Measurements from ENCODE around the gene GARIN5B. TPM values are rescaled to one million over a fixed set of nuclear protein-coding genes. Genes with fewer than 3 reads are reported as not detected.
A peak's percentile ranks its signal among the peaks of the same experiment; 100 is the strongest.
"Not testable (repeated sequence)": the region's sequence is repeated elsewhere in the genome, so short reads cannot be mapped to it uniquely, and the experiment has no call there.

GARIN5B gene
- polyA plus RNA-seq (2013, experiment 1 of 2): not detected
- polyA plus RNA-seq (2013, experiment 2 of 2): not detected

- Histone ChIP-seq H3K27ac (ENCODE audit: low read depth, low read length) (no peak within 1 kb of the TSS), H3K36me3 (ENCODE audit: insufficient read depth, low read length) (no peaks in the 10 kb centered on the region), H3K4me3 (ENCODE audit: low read length) (no peak within 1 kb of the TSS), H3K9me3 (ENCODE audit: insufficient read depth, low read depth, low read length) (no peaks in the 10 kb centered on the region), H3K4me1 (ENCODE audit: insufficient read depth, low read length) (no peaks in the 10 kb centered on the region), H3K9ac (ENCODE audit: low read depth, low read length) (no peak within 1 kb of the TSS), H3K27me3 (ENCODE audit: insufficient read depth, low read length) (peaks cover 4% of the 10 kb centered on the region)
- WGBS: 67% methylated on average over 27 of the region's 27 CpGs
Observed at GRCh38 chr19:55362990-55363716, at the start of gene GARIN5B. TSS of gene GARIN5B (minus strand) at chr19:55363260. CDS start at chr19:55363066, 194 bp downstream.

GRCh38 chr19:55410168-55410567 is 47.1 kb upstream of the GARIN5B start:
- Histone ChIP-seq H3K36me3 (ENCODE audit: insufficient read depth, low read length) (peaks cover 17% of the 10 kb centered on the region), H3K27me3 (ENCODE audit: insufficient read depth, low read length) (peaks cover 6% of the 10 kb centered on the region; the same call in 1 of the 2 replicates), H3K9ac (ENCODE audit: low read depth, low read length) (no peak overlapping the region), H3K9me3 (ENCODE audit: insufficient read depth, low read depth, low read length) (0 out of 2 replicates have a peak, but pooled peaks cover 2% of the 10 kb centered on the region), H3K4me3 (ENCODE audit: low read length) (no peak overlapping the region), H3K4me1 (ENCODE audit: insufficient read depth, low read length) (peaks cover 12% of the 10 kb centered on the region), H3K27ac (ENCODE audit: low read depth, low read length) (no peak overlapping the region)
- WGBS: 89% methylated on average over 2 of the region's 2 CpGs

- WGBS: 94% methylated on average over 8 of the region's 8 CpGs
- Histone ChIP-seq H3K4me1 (ENCODE audit: insufficient read depth, low read length) (peaks cover 12% of the 10 kb centered on the region), H3K36me3 (ENCODE audit: insufficient read depth, low read length) (peaks cover 23% of the 10 kb centered on the region)
- H3K9me3 ChIP-seq (ENCODE audit: insufficient read depth, low read depth, low read length); H3K27ac ChIP-seq (ENCODE audit: low read depth, low read length); H3K27me3 ChIP-seq (ENCODE audit: insufficient read depth, low read length); H3K9ac ChIP-seq (ENCODE audit: low read depth, low read length); H3K4me3 ChIP-seq (ENCODE audit: low read length): not testable (repeated sequence)
Observed at GRCh38 chr19:55409179-55409578, 46.1 kb upstream of the GARIN5B start.

- Histone ChIP-seq H3K36me3 (ENCODE audit: insufficient read depth, low read length) (peaks cover 29% of the 10 kb centered on the region), H3K4me3 (ENCODE audit: low read length) (peak overlapping the region; percentile 18; the same call in 1 of the 2 replicates), H3K9ac (ENCODE audit: low read depth, low read length) (peak overlapping the region; percentile 27), H3K27ac (ENCODE audit: low read depth, low read length) (peak overlapping the region; percentile 81), H3K9me3 (ENCODE audit: insufficient read depth, low read depth, low read length) (0 out of 2 replicates have a peak, but pooled peaks cover 2% of the 10 kb centered on the region), H3K4me1 (ENCODE audit: insufficient read depth, low read length) (peaks cover 12% of the 10 kb centered on the region), H3K27me3 (ENCODE audit: insufficient read depth, low read length) (peaks cover 6% of the 10 kb centered on the region; the same call in 1 of the 2 replicates)
- WGBS: 74% methylated on average over 9 of the region's 9 CpGs
Observed at GRCh38 chr19:55408533-55408872, 45.4 kb upstream of the GARIN5B start.

- peaks cover 6% of the 10 kb centered on the region; the same call in 1 of the 2 replicates for H3K27me3 ChIP-seq (ENCODE audit: insufficient read depth, low read length)
- H3K9ac ChIP-seq (ENCODE audit: low read depth, low read length): peak overlapping the region; percentile 86
- H3K27ac ChIP-seq (ENCODE audit: low read depth, low read length): peak overlapping the region; percentile 96
- H3K9me3 ChIP-seq (ENCODE audit: insufficient read depth, low read depth, low read length): 0 out of 2 replicates have a peak, but pooled peaks cover 2% of the 10 kb centered on the region
- H3K36me3 ChIP-seq (ENCODE audit: insufficient read depth, low read length): peaks cover 34% of the 10 kb centered on the region
- H3K4me3 ChIP-seq (ENCODE audit: low read length): peak overlapping the region; percentile 94
- 1% methylated on average over 72 of the region's 72 CpGs for WGBS
- peaks cover 12% of the 10 kb centered on the region for H3K4me1 ChIP-seq (ENCODE audit: insufficient read depth, low read length)
Observed at GRCh38 chr19:55407800-55408532, 44.9 kb upstream of the GARIN5B start.

- H3K9me3 ChIP-seq (ENCODE audit: insufficient read depth, low read depth, low read length): not testable (repeated sequence)
- peaks cover 39% of the 10 kb centered on the region for H3K36me3 ChIP-seq (ENCODE audit: insufficient read depth, low read length)
- WGBS: under 1% methylated on average over 36 of the region's 36 CpGs
Observed at GRCh38 chr19:55407550-55407799, 44.4 kb upstream of the GARIN5B start, which contains the start of gene UBE2S. TSS of gene UBE2S (minus strand) at chr19:55407788. CDS start at chr19:55407589, 199 bp downstream.

GRCh38 chr19:55406826-55407549 is 43.9 kb upstream of the GARIN5B start:
- H3K4me3 ChIP-seq (ENCODE audit: low read length): peak overlapping the region; percentile 94
- 0 out of 2 replicates have a peak, but pooled peaks cover 2% of the 10 kb centered on the region for H3K9me3 ChIP-seq (ENCODE audit: insufficient read depth, low read depth, low read length)
- H3K4me1 ChIP-seq (ENCODE audit: insufficient read depth, low read length): peaks cover 12% of the 10 kb centered on the region
- H3K36me3 ChIP-seq (ENCODE audit: insufficient read depth, low read length): peaks cover 44% of the 10 kb centered on the region
- H3K9ac ChIP-seq (ENCODE audit: low read depth, low read length): peak overlapping the region; percentile 86
- H3K27me3 ChIP-seq (ENCODE audit: insufficient read depth, low read length): peaks cover 6% of the 10 kb centered on the region; the same call in 1 of the 2 replicates
- H3K27ac ChIP-seq (ENCODE audit: low read depth, low read length): peak overlapping the region; percentile 96
- WGBS: 11% methylated on average over 35 of the region's 35 CpGs

More at GRCh38 chr19:55407550-55407799, 44.4 kb upstream of the GARIN5B start, which contains the start of gene UBE2S:
- peak within 1 kb of the TSS; percentile 94 for H3K4me3 ChIP-seq (ENCODE audit: low read length)
- H3K27ac ChIP-seq (ENCODE audit: low read depth, low read length): peak within 1 kb of the TSS; percentile 96
- peaks cover 12% of the 10 kb centered on the region for H3K4me1 ChIP-seq (ENCODE audit: insufficient read depth, low read length)
- H3K9ac ChIP-seq (ENCODE audit: low read depth, low read length): peak within 1 kb of the TSS; percentile 86
- not testable (repeated sequence) for H3K27me3 ChIP-seq (ENCODE audit: insufficient read depth, low read length)

- Histone ChIP-seq H3K4me3 (ENCODE audit: low read length) (peak overlapping the region; percentile 94), H3K4me1 (ENCODE audit: insufficient read depth, low read length) (peaks cover 12% of the 10 kb centered on the region), H3K27me3 (ENCODE audit: insufficient read depth, low read length) (peaks cover 5% of the 10 kb centered on the region; the same call in 1 of the 2 replicates), H3K9ac (ENCODE audit: low read depth, low read length) (peak overlapping the region; percentile 86), H3K9me3 (ENCODE audit: insufficient read depth, low read depth, low read length) (0 out of 2 replicates have a peak, but pooled peaks cover 2% of the 10 kb centered on the region), H3K27ac (ENCODE audit: low read depth, low read length) (no peak overlapping the region), H3K36me3 (ENCODE audit: insufficient read depth, low read length) (peaks cover 49% of the 10 kb centered on the region)
- WGBS: 84% methylated on average over 14 of the region's 14 CpGs
Observed at GRCh38 chr19:55406091-55406825, 43.2 kb upstream of the GARIN5B start.

- Histone ChIP-seq H3K4me1 (ENCODE audit: insufficient read depth, low read length) (peaks cover 12% of the 10 kb centered on the region), H3K36me3 (ENCODE audit: insufficient read depth, low read length) (peaks cover 54% of the 10 kb centered on the region), H3K9ac (ENCODE audit: low read depth, low read length) (peak overlapping the region; percentile 5; the same call in 1 of the 2 replicates), H3K27me3 (ENCODE audit: insufficient read depth, low read length) (no peaks in the 10 kb centered on the region), H3K27ac (ENCODE audit: low read depth, low read length) (no peak overlapping the region), H3K9me3 (ENCODE audit: insufficient read depth, low read depth, low read length) (0 out of 2 replicates have a peak, but pooled peaks cover 2% of the 10 kb centered on the region), H3K4me3 (ENCODE audit: low read length) (peak overlapping the region; percentile 94)
- WGBS: 95% methylated on average over 5 of the region's 5 CpGs
Observed at GRCh38 chr19:55405638-55406037, 42.6 kb upstream of the GARIN5B start.

- no peak overlapping the region; the same call in 1 of the 2 replicates for H3K27ac ChIP-seq (ENCODE audit: low read depth, low read length)
- H3K4me1 ChIP-seq (ENCODE audit: insufficient read depth, low read length): peaks cover 12% of the 10 kb centered on the region
- H3K9ac ChIP-seq (ENCODE audit: low read depth, low read length): no peak overlapping the region
- peaks cover 56% of the 10 kb centered on the region for H3K36me3 ChIP-seq (ENCODE audit: insufficient read depth, low read length)
- 100% methylated on average over 1 of the region's 2 CpGs for WGBS
- no peaks in the 10 kb centered on the region for H3K27me3 ChIP-seq (ENCODE audit: insufficient read depth, low read length)
- no peak overlapping the region for H3K4me3 ChIP-seq (ENCODE audit: low read length)
- H3K9me3 ChIP-seq (ENCODE audit: insufficient read depth, low read depth, low read length): no peaks in the 10 kb centered on the region
Observed at GRCh38 chr19:55402509-55402908, 39.4 kb upstream of the GARIN5B start.

Data from HUES64 (cell line).